ENCODE measurements around the gene STKLD1. TPM values are rescaled to one million over a fixed set of nuclear protein-coding genes. Genes with fewer than 3 reads are reported as not detected.

The STKLD1 gene
- total RNA-seq, 1 donor from 2014 or later, result not detected

- no peak overlapping the region for H3K27ac ChIP-seq
- H3K4me3 ChIP-seq, result no peak overlapping the region
- no peak for TF ChIP-seq CTCF (IDR thresholded peaks at IDR 0.05)
- H3K9me3 ChIP-seq, result no peaks in the 10 kb centered on the region
- DNase-seq (ENCODE audit: low spot score in 2 of 2), result no peak
- H3K27me3 ChIP-seq, result no peaks in the 10 kb centered on the region
- H3K36me3 ChIP-seq, result peaks cover 34 to 36% of the 10 kb centered on the region in 2 donors
- peaks cover 10 to 16% of the 10 kb centered on the region in 2 donors for H3K4me1 ChIP-seq
- intact Hi-C loops (cut with DNase I), result loop anchor here (5.0 kb wide), 2 partner anchors 63 to 133 kb away; partner anchors contain the start of gene REXO4
Measured at GRCh38 chr9:133354766-133355165, 21.4 kb upstream of the STKLD1 start.

GRCh38 chr9:133355881-133356357 is 20.2 kb upstream of the STKLD1 start:
- TF ChIP-seq CTCF (IDR thresholded peaks at IDR 0.05), result no peak
- H3K4me1 ChIP-seq, result peaks cover 10 to 16% of the 10 kb centered on the region in 2 donors
- peak overlapping the region; percentile 47 to 72 for H3K27ac ChIP-seq
- H3K36me3 ChIP-seq, result peaks cover 24 to 28% of the 10 kb centered on the region in 2 donors
- no peaks in the 10 kb centered on the region for H3K9me3 ChIP-seq
- intact Hi-C loops (cut with DNase I), result loop anchor here (1.0 to 5.0 kb wide), 5 partner anchors 8 to 131 kb away; partner anchors contain the start of genes MED22, REXO4, RPL7A and STKLD1
- peak overlapping the region; percentile 70 to 87 for H3K4me3 ChIP-seq
- H3K27me3 ChIP-seq, result no peaks in the 10 kb centered on the region
- DNase-seq (ENCODE audit: low spot score in 2 of 2), result no peak

GRCh38 chr9:133356391-133357091 is 19.6 kb upstream of the STKLD1 start, which contains the start of the genes SURF1 and SURF2:
Gene SURF1 (minus strand): TSS chr9:133356487. CDS start chr9:133356453, 34 bp downstream.
Gene SURF2 (plus strand): TSS chr9:133356550. CDS start chr9:133356593, 43 bp downstream.
- no peaks in the 10 kb centered on the region for H3K27me3 ChIP-seq
- TF ChIP-seq CTCF (IDR thresholded peaks at IDR 0.05), result no peak
- H3K9me3 ChIP-seq, result no peaks in the 10 kb centered on the region
- intact Hi-C loops (cut with DNase I), result loop anchor here (1.0 to 5.0 kb wide), 5 partner anchors 8 to 131 kb away; partner anchors contain the start of genes MED22, REXO4, RPL7A and STKLD1
- H3K27ac ChIP-seq, result peak within 1 kb of the TSS; percentile 47 to 72
- peaks cover 10 to 16% of the 10 kb centered on the region in 2 donors for H3K4me1 ChIP-seq
- H3K4me3 ChIP-seq, result peak within 1 kb of the TSS; percentile 70 to 87
- DNase-seq (ENCODE audit: low spot score in 2 of 2), result peak; percentile 52 to 92
- H3K36me3 ChIP-seq, result peaks cover 19 to 28% of the 10 kb centered on the region in 2 donors

- H3K4me1 ChIP-seq, result peaks cover 10 to 16% of the 10 kb centered on the region in 2 donors
- peaks cover 18 to 28% of the 10 kb centered on the region in 2 donors for H3K36me3 ChIP-seq
- H3K27ac ChIP-seq, result no peak overlapping the region
- H3K9me3 ChIP-seq, result no peaks in the 10 kb centered on the region
- no peak for TF ChIP-seq CTCF (IDR thresholded peaks at IDR 0.05)
- no peaks in the 10 kb centered on the region for H3K27me3 ChIP-seq
- H3K4me3 ChIP-seq, result no peak overlapping the region
- DNase-seq (ENCODE audit: low spot score in 2 of 2), result no peak
- intact Hi-C loops (cut with DNase I), result loop anchor here (2.0 to 5.0 kb wide), 3 partner anchors 19 to 130 kb away; partner anchors contain the start of genes REXO4, STKLD1 and SURF4
Measured at GRCh38 chr9:133357656-133358055, 18.5 kb upstream of the STKLD1 start.

- no peak overlapping the region for H3K27ac ChIP-seq
- DNase-seq (ENCODE audit: low spot score in 2 of 2), result no peak
- peaks cover 27 to 45% of the 10 kb centered on the region in 2 donors for H3K36me3 ChIP-seq
- intact Hi-C loops (cut with DNase I), result loop anchor here (5.0 kb wide), 2 partner anchors 58 to 128 kb away; partner anchors contain the start of gene REXO4
- no peaks in the 10 kb centered on the region for H3K9me3 ChIP-seq
- no peak for TF ChIP-seq CTCF (IDR thresholded peaks at IDR 0.05)
- H3K27me3 ChIP-seq, result no peaks in the 10 kb centered on the region
- peaks cover 10 to 16% of the 10 kb centered on the region in 2 donors for H3K4me1 ChIP-seq
- H3K4me3 ChIP-seq, result no peak overlapping the region
Measured at GRCh38 chr9:133359399-133360175, 16.6 kb upstream of the STKLD1 start.
